Stimulated activated CD8-positive, alpha-beta memory T cell treated with anti-CD3 and anti-CD28 coated beads, Interleukin-12 subunit alpha, Interleukin-12 subunit beta, amount 100 ng/mL, for 1 hour (primary cell): ENCODE measurements around the gene SCT.

Experiments
- DNase-seq: peaks from one replicate; pipeline ENCODE4 v3.0.0-alpha.2; 2020; ENCODE audit warnings: low read depth

SCT gene

DNA sequence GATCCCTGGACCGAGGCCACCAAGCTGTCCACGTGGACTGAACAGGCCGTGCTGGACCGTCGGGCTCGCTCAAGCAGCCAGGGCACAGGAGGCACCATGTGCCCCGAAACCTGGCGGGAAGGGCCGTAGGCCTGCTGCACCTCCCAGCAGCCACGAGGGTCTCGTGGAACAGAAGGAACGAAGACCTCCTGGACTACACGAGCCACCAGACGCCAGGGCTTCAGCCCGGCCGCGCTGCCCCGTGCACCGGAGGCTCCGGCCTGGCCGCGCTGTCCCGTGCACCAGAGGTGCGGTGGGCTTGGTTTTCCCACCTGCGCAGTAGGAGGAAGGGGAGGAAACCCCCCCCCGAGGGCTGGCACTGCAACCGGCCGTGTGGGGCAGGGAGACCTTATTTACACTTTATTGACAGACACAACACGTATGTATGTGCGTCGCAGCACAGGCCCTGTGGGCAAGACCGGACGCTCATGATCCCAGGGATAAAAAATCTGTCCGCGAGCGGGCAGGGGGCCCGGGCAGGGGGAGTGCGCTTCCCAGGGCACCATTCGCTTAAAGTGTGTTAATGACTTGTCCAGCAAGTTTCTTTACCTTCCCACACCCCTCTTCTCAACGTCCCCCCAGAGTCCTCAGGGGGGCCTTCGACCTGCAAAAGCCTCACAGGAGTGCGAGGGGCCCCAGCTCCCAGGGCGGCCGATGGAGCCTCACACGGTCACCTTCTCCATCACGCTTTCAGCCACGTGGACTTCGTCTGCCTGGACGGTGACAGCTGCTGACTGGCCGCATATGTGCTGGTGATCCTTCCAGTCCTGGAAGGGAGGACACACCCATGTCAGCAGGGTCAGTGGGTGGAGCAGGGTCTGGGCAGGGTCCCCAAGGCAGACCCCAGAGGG is 17.1 kb upstream of the SCT start:
- no peak for DNase-seq

DNA sequence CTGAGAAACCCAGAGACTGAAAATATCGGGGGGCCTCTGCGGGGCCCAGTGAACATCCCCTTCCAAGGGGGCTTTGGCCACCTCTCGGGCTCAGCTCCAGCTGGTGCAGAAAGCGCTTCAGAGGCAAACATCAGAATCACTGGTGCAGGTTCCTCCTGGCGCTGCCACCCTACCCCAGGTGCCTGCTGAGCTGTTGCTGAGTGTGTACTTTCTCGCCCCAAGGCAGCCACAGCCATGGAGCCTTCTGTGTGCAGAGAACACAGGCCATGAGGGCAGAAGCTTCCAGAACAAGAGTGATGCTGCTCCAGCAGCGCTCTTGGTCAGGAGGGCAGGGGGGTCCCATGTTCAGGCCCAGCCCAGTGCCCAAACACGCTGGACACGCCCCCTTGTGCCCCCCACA is 16.4 kb upstream of the SCT start:
- DNase-seq, result no peak

GRCh38 chr11:641806-642370 is 14.9 kb upstream of the SCT start:
- no peak for DNase-seq

DNA sequence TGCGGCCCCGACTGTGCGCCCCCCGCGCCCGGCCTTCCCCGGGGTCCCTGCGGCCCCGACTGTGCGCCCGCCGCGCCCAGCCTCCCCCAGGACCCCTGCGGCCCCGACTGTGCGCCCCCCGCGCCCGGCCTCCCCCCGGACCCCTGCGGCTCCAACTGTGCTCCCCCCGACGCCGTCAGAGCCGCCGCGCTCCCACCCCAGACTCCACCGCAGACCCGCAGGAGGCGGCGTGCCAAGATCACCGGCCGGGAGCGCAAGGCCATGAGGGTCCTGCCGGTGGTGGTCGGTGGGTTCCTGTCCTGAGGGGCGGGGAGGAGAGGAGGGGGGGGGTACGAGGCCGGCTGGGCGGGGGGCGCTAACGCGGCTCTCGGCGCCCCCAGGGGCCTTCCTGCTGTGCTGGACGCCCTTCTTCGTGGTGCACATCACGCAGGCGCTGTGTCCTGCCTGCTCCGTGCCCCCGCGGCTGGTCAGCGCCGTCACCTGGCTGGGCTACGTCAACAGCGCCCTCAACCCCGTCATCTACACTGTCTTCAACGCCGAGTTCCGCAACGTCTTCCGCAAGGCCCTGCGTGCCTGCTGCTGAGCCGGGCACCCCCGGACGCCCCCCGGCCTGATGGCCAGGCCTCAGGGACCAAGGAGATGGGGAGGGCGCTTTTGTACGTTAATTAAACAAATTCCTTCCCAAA is 13.2 kb upstream of the SCT start:
- DNase-seq, result no peak

DNA sequence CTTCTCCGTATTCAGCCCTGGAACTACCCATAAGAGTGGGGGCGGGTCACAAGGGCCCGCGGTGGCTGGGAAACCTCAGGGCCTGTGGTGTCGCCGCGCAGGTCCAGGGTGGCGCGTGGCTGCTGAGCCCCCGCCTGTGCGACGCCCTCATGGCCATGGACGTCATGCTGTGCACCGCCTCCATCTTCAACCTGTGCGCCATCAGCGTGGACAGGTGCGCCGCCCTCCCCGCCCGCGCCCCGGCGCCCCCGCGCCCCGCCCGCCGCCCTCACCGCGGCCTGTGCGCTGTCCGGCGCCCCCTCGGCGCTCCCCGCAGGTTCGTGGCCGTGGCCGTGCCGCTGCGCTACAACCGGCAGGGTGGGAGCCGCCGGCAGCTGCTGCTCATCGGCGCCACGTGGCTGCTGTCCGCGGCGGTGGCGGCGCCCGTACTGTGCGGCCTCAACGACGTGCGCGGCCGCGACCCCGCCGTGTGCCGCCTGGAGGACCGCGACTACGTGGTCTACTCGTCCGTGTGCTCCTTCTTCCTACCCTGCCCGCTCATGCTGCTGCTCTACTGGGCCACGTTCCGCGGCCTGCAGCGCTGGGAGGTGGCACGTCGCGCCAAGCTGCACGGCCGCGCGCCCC is 12.5 kb upstream of the SCT start:
- no peak for DNase-seq

DNA sequence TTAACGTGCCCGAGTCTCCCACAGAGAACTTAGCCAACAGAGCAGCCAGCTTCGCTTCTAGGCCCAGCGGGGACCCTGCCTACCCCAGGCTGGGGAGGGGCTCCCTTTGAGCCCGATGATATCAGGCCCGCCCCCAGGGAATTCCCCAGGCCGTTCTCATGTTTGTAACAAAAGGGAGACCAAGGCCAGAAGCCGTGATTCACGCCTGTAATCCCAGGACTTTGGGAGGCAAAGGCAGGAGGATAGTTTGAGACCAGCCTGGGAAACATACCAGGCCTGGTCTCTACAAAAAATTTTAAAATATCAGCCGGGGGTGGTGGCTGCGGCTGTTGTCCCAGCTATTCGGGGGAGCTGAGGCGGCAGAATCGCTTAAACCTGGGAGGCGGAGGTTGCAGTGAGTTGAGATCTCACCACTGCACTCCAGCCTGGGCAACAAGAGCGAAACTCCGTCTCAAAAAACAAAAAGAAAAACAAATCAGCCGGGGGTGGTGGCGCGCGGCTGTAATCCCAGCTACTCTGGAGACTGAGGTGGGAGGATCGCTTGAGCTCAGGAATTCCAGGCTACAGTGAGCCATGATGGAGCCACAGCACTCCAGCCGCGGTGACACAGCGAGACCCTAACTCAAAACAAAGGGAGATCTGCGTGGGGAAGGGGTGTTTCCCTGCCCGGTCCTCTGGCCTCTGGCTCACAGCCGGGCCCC is 11.8 kb upstream of the SCT start:
- no peak for DNase-seq

GRCh38 chr11:637593-638521 is 10.9 kb upstream of the SCT start:
- no peak for DNase-seq

- no peak for DNase-seq
Measured at GRCh38 chr11:637333-637592, 10.3 kb upstream of the SCT start.

DNA sequence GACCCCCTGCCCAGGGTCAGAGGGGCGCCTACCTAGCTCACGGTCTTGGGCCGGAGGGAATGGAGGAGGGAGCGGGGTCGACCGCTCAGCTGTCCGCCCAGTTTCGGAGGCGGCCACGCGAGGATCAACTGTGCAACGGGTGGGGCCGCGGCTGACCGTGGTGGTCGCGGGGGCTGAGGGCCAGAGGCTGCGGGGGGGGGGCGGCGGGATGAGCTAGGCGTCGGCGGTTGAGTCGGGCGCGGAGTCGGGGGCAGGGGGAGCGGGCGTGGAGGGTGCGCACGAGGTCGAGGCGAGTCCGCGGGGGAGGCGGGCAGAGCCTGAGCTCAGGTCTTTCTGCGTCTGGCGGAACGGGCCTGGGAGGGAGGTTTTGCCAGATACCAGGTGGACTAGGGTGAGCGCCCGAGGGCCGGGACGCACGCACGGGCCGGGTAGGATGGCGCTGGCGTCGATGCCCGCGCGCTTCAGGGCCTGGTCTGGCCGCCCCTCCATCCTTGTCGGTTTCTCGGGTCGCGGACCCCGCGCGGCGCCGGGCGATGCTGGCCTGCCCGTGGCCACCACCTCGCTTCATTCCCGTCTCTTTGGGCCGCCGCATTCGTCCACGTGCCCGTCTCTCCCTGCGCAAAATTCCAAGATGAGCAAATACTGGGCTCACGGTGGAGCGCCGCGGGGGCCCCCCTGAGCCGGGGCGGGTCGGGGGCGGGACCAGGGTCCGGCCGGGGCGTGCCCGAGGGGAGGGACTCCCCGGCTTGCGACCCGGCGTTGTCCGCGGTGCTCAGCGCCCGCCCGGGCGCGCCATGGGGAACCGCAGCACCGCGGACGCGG is 9.7 kb upstream of the SCT start, which contains the start of gene DRD4:
TSS of gene DRD4 (plus strand) at position 759 of the 822 bp plus-strand sequence. CDS start at position 795, 36 bp downstream.
- DNase-seq, result no peak

GRCh38 chr11:635945-636510 is 9.0 kb upstream of the SCT start:
- no peak for DNase-seq

DNA sequence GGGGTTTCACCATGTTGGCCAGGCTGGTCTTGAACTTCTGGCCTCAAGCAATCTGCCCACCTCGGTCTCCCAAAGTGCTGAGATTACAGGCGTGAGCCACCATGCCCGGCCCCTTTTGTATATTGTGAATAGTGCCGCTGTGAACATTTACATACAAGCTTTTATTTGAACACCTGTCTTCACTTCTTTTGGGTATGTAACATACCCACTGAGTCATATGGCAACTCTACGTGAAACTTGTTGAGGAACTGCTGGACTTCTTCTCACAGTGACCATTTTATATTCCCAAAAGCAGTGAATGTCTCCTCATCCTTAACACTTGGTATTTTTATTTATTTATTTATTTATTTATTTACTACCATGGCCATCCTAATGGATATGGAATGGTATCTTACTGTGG is 3.9 kb upstream of the SCT start:
- no peak for DNase-seq

DNA sequence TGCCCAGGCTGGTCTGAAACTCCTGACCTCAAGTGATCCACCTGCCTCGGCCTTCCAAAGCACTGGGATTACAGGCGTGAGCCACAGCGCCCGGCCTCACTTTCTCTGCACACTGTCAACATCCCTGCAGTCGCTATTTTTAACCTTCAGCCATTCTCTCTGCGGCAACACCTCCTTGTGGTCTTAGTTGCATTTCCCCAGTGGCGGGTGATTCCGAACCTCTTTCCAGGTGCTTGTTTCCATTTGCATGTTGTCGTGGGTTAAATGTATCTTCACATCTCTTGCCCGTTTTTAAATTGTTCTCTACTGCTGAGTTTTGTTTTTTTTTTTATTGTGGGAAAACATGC is 2.2 kb upstream of the SCT start:
- DNase-seq, result no peak

DNA sequence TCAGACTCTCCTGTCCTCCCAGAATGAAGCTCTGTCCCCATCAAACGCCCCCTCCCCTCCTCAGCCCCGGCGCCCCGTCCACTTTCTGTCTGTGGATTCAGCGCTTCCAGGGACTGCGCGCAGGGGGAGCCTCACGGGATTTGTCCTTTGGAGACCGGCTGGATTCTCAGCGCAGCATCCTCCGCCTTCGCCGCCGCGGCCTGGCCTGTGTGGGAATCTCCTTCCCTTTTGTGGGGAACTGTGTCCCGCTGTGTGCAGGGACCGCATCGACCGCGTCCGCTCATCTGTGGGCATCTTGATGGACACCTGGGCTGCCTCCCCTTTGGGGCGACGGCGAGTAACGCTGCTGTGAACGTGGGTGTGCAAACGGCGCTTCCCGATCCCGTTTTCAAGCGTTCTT is 1.1 kb upstream of the SCT start:
- DNase-seq, result no peak

GRCh38 chr11:627308-627576 is 261 bp upstream of the SCT start:
- DNase-seq, result no peak

DNA sequence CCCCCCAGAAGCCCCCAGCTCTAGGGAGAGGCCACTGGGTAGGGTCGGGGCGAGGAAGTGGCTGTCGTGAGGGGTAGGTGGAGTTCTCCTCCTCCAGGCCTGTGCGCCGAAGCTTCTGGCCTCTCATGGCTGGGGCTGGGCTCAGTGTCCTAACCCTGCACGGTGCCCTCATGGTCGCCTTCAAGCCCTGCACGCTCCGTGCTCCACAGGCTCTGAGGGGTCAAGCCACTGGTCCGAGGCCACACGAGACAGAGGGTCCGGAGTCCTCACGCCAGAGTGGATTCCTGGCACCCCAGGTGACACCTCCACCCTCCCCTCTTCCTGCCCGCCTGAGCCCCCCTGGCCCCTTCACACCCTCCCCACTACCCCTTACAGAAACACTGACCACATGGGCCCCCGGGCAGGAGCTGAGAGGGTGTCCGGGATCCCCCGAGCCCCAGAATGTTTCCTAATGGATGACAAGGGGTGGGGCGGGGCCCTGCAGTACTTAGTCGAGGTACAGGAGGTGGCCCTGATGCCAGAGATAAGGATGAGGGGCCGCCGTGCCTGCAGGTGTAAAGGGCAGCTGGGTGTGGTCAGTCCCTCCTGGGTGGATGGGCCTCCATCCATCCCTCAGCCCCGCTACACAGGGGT is 1.2 kb downstream of the SCT start:
- DNase-seq, result no peak

- no peak for DNase-seq
Measured at GRCh38 chr11:624705-625635, 2.0 kb downstream of the SCT start, which contains the start of gene CDHR5. Gene CDHR5, minus strand, starts transcription at chr11:624955. Its CDS starts 53 bp downstream, at chr11:624902.

DNA sequence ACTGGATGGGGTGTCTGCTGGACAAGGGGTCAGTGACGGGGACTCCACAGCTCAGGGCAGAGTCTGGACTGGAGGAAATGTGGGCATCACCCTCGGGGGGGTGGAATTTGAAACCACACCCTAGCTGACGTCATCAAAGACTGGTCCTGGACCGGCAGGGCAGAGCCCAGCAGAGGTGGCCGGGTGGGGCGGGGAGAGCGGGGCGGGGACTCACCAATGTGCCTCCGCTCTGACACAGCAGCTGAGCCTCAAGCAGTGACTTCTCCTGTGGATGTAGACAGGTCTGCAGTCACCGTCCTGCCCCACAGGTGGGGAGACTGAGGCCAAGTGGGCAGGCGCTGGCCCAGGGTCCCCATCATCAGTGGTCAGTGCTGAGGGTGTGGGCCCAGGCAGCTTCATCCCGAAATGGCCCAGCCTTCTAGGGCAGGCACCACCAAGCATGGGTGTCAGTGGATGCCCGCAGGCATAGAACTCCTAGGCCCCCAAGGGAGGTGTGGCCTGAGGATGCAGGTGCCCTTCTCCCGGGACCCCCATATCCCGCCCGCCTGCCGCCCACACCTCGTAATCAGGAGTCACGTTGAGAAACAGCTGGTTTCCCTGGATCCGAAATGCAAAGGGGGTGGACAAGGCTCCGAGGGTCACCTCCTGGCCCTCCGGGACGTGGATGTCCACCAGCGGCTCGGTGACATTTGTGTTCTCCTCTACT is 2.8 kb downstream of the SCT start:
- DNase-seq, result no peak

DNA sequence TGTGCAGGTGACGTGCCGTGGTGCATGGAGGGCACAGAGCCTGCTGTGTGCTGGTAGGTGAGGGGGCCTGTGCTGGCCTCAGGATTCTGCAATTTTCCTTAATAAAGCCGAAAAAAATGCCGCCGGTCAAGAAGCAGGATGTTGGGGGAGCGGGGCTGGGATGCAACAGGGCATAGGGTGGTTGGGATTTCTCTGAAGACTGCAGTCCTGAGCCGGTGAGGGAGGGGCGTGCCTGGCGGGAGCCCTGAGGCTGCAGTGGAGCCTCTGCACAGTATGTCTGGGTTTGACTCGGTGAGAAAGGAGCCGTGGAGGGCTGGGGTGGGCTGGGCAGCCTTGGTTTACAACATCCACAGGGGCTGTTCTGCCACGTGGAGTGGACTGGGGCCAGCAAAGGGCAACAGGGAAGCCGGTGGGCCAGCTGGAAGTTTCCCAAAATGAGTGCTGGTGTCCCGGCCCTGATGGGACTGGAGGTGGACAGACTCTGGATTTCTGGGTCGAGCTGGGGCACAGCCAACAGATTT is 3.6 kb downstream of the SCT start:
- DNase-seq, result no peak
